A549 treated with DMSO at 1 μM for 4 hours (cell line): ENCODE results near the gene C4orf50. TPM values are rescaled to one million over a fixed set of nuclear protein-coding genes. Genes with fewer than 3 reads are reported as not detected.

Experiments
- total RNA-seq: library from RNA; stranded (reverse); fragments of 200-300 nt; extraction: Qiagen RNA extraction; gene quantifications from 5 replicates; pipeline ENCODE4 v1.2.3, GENCODE V29; 2022; ENCODE audit warnings: low read depth

Gene C4orf50
- not detected in 5 replicates for total RNA-seq

GRCh38 chr4:6018331-6018730, at the start of gene C4orf50:
TSS of gene C4orf50 (minus strand) at chr4:6018431.

GRCh38 chr4:5893004-5893580, 125.1 kb downstream of the C4orf50 start, which contains the start of gene CRMP1:
TSS of gene CRMP1 (minus strand) at chr4:5893086. CDS start at chr4:5892969, 117 bp downstream.

Other genes starting within 250 kb of the C4orf50 start
- 1.7 to 2.7 TPM (median 2.1 TPM) in 5 replicates for gene CRMP1, start 125.3 kb downstream of the C4orf50 start, total RNA-seq
- gene JAKMIP1, start 182.1 kb upstream of the C4orf50 start, total RNA-seq, result 0.03 TPM in 1 of 5 replicates, not detected in the others